KMS-11 (cell line): ENCODE results near the gene MYO15A.

ENCODE experiments used
- H2AFZ ChIP-seq: fragments of 200-600 bp; sonication (generic); 2 replicates; pipeline ENCODE4 v1.6.1; 2016; ENCODE audit warnings: antibody characterized with exemption, mixed run types, low read depth
- H3K27ac ChIP-seq: fragments of 200-600 bp; sonication (generic); 2 replicates; pipeline ENCODE4 v1.6.1; 2016; ENCODE audit warnings: mild to moderate bottlenecking, mixed run types
- H3K27me3 ChIP-seq: fragments of 200-600 bp; sonication (generic); 2 replicates; pipeline ENCODE4 v1.6.1; 2017; ENCODE audit warnings: mild to moderate bottlenecking, low read depth, mixed run types, moderate library complexity; ENCODE audit not compliant: insufficient read depth
- H3K36me3 ChIP-seq: fragments of 200-600 bp; sonication (generic); 2 replicates; pipeline ENCODE4 v1.6.1; 2017; ENCODE audit warnings: mild to moderate bottlenecking, mixed run types; ENCODE audit not compliant: insufficient read depth
- H3K4me1 ChIP-seq: fragments of 200-600 bp; sonication (generic); 2 replicates; pipeline ENCODE4 v1.6.1; 2016; ENCODE audit warnings: mild to moderate bottlenecking, low read depth, mixed run types; ENCODE audit not compliant: poor library complexity, severe bottlenecking
- H3K4me2 ChIP-seq: fragments of 200-600 bp; sonication (generic); 2 replicates; pipeline ENCODE4 v1.7.0; 2016; ENCODE audit warnings: mild to moderate bottlenecking, mixed run types
- H3K4me3 ChIP-seq: fragments of 200-600 bp; sonication (generic); IDR thresholded peaks from 2 replicates; pipeline ENCODE4 v1.6.1; 2017; ENCODE audit warnings: low read depth, low read length, mixed read lengths; ENCODE audit not compliant: insufficient read depth
- H3K79me2 ChIP-seq: fragments of 200-600 bp; sonication (generic); 2 replicates; pipeline ENCODE4 v1.6.1; 2016; ENCODE audit warnings: low read depth, mixed run types; ENCODE audit not compliant: insufficient read depth
- H3K9ac ChIP-seq: fragments of 200-600 bp; sonication (generic); 2 replicates; pipeline ENCODE4 v1.6.1; 2016; ENCODE audit warnings: mild to moderate bottlenecking, mixed run types
- H4K20me1 ChIP-seq: fragments of 200-600 bp; sonication (generic); 2 replicates; pipeline ENCODE4 v1.6.1; 2016; ENCODE audit warnings: mild to moderate bottlenecking, mixed run types; ENCODE audit not compliant: insufficient read depth
- TF ChIP-seq, protein P1 (sequence below): fragments of 200-600 bp; sonication (generic); conservative IDR thresholded peaks from 2 replicates; pipeline ENCODE4 v1.6.1; 2017; ENCODE audit warnings: low read depth, mild to moderate bottlenecking, antibody characterized with exemption, low read length, moderate library complexity, mixed read lengths

Gene MYO15A

DNA sequence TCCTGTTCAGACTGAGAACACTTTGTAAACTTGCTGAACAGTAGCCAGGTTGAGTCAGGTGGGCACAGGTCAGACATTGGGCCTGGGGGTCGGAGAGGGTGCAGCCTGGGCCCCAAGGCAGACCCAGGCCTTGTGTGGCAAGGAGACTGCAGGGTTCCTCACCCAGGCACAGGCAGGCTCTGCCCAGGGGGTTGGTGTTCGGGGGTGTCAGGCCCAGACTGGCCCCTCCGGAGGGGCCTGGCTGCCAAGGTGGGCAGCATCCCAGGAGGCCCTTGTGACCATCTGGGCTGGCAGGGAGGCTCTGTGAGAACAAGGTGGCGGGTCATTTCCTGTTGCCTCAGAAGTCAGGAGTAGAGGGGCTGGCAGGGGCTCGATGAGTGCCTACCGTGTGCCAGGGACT is 585 bp upstream of the MYO15A start:
- H3K36me3 ChIP-seq, result no peaks in the 10 kb centered on the region
- H3K4me3 ChIP-seq, result no peak overlapping the region
- TF ChIP-seq, protein P1, sequence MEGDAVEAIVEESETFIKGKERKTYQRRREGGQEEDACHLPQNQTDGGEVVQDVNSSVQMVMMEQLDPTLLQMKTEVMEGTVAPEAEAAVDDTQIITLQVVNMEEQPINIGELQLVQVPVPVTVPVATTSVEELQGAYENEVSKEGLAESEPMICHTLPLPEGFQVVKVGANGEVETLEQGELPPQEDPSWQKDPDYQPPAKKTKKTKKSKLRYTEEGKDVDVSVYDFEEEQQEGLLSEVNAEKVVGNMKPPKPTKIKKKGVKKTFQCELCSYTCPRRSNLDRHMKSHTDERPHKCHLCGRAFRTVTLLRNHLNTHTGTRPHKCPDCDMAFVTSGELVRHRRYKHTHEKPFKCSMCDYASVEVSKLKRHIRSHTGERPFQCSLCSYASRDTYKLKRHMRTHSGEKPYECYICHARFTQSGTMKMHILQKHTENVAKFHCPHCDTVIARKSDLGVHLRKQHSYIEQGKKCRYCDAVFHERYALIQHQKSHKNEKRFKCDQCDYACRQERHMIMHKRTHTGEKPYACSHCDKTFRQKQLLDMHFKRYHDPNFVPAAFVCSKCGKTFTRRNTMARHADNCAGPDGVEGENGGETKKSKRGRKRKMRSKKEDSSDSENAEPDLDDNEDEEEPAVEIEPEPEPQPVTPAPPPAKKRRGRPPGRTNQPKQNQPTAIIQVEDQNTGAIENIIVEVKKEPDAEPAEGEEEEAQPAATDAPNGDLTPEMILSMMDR, result no peak
- H3K27me3 ChIP-seq, result no peaks in the 10 kb centered on the region
- no peaks in the 10 kb centered on the region for H3K79me2 ChIP-seq
- H3K4me2 ChIP-seq, result no peak overlapping the region
- H2AFZ ChIP-seq, result no peak overlapping the region
- no peak overlapping the region for H3K9ac ChIP-seq
- H3K4me1 ChIP-seq, result no peaks in the 10 kb centered on the region
- H3K27ac ChIP-seq, result no peak overlapping the region
- no peaks in the 10 kb centered on the region for H4K20me1 ChIP-seq

DNA sequence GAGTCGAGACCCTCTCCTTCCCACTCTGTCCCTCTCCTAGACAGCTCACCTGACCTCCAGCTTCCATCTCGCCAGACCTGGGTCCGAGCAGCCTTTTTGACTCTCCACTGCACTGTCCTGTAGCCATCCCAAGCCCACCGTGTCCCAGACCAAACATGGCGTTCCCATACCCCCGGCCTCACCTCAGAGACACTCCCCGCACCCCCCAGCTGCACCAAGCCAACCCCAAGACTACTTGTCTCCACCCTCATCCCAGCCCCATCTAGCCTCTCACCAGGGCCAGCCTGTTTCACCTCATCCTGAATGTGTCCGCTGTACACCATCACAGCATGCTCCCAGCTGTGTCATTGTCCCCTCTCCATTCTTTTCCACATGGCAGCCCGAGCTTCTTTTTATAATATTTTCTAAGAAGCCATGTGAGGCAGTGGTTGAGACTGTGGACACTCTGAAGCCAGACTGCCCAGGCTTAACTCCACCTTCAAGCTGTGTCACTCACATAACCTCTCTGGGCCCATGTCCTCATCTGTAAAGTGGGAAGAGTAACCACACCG is 1.5 kb downstream of the MYO15A start:
- Histone ChIP-seq H3K9ac (no peak overlapping the region), H3K4me3 (no peak overlapping the region), H3K79me2 (no peaks in the 10 kb centered on the region), H3K4me2 (no peak overlapping the region), H3K36me3 (no peaks in the 10 kb centered on the region), H2AFZ (no peak overlapping the region), H4K20me1 (no peaks in the 10 kb centered on the region), H3K27me3 (no peaks in the 10 kb centered on the region), H3K27ac (no peak overlapping the region), H3K4me1 (no peaks in the 10 kb centered on the region)
- TF ChIP-seq, protein P1, result no peak

DNA sequence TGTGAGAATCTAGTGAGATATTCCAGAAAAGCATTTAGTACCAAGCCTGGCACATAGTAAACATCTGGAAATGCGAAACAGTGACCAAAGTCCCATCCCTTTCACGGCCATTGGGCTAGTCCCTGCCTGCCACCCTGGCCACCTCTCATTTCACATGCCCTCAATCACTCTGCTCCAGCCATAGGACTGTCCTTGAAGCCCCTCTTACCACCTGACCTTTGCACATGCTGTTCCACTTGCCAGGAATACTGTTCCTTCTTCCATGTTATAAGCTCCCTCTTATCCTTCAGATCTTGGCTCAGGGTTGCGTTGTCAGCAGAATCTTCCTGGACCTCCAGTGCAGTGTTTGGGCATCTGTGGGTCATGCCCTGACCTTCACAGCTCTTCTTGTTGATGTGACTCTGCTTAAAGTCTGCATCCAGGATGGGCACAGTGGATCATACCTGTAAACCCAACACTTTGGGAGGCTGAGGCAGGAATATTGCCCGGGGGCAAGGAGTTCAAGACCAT is 2.1 kb downstream of the MYO15A start:
- Histone ChIP-seq H3K27ac (no peak overlapping the region), H3K4me2 (no peak overlapping the region), H3K4me3 (no peak overlapping the region), H3K4me1 (no peaks in the 10 kb centered on the region), H3K9ac (no peak overlapping the region), H3K36me3 (no peaks in the 10 kb centered on the region), H4K20me1 (no peaks in the 10 kb centered on the region), H3K79me2 (no peaks in the 10 kb centered on the region), H3K27me3 (no peaks in the 10 kb centered on the region), H2AFZ (no peak overlapping the region)
- TF ChIP-seq, protein P1, result no peak

DNA sequence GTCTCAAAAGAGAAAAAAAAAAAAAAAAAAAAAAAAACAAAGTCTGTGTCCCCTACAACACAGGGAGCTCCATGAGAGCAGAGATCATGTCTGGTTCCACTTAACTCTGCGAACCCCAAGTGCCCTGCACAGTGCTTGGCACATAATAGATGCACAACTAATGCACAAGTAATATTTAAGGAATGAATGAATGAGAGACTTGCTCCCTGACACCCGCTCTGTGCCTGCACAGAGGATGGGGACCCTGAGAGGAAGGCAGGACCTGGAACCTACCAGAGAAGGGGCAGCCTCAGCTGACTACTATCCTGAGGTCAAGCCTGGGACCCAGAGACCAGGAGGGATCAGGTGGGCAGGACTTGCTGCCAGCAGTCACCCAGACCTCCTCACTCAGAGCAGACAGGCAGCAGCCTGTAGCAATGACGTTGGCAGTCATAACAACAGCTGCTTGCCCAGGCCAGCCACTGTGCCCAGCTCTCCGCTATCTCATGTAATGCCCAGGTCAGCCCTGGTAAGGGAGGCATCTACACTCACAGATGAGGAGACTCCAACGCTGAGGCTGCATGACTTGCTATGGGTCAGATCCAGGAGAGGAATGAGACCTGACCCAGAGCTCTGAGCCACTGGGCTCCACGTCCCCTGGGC is 2.9 kb downstream of the MYO15A start:
- H3K27me3 ChIP-seq, result no peaks in the 10 kb centered on the region
- no peak overlapping the region for H3K4me2 ChIP-seq
- no peak overlapping the region for H2AFZ ChIP-seq
- H3K4me3 ChIP-seq, result no peak overlapping the region
- no peaks in the 10 kb centered on the region for H3K79me2 ChIP-seq
- TF ChIP-seq, protein P1, result no peak
- no peaks in the 10 kb centered on the region for H3K36me3 ChIP-seq
- H3K27ac ChIP-seq, result no peak overlapping the region
- H3K9ac ChIP-seq, result no peak overlapping the region
- H4K20me1 ChIP-seq, result no peaks in the 10 kb centered on the region
- no peaks in the 10 kb centered on the region for H3K4me1 ChIP-seq
